B cell (primary cell): ENCODE data around the gene HSP90B1.

Source experiments
- EZH2 ChIP-seq: IDR thresholded peaks from 2 replicates; pipeline ENCODE4 v1.6.1; 2012; ENCODE audit warnings: borderline replicate concordance, low read depth, mild to moderate bottlenecking, moderate library complexity, low read length; ENCODE audit not compliant: insufficient read depth, poor library complexity, severe bottlenecking
- TF ChIP-seq, protein P1 (sequence below): fragments of 200-600 bp; IDR thresholded peaks from one replicate; pipeline ENCODE4 v1.8.0; 2022; ENCODE audit warnings: antibody characterized with exemption, mild to moderate bottlenecking

DNA sequence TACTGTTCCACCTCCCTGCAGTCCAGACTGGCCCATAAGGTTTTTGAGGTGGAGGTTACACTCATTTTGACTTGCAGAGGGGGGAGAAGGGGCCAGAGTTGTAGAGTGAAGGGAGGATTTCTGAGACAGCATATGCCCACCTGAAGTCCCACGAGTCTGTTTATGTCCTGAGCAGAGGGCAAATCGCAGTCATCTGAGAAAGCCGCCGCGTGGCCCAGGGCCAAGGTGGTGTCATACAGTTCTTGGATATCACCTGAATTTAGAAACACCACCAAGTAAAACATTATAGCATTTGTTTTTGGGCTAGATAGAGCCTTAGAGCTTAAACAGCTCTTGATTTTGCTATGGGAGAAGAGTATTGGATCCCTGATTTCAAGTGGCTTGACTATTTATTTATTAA is 66.4 kb downstream of the HSP90B1 start:
- no peak for TF ChIP-seq EZH2
- TF ChIP-seq, protein P1, sequence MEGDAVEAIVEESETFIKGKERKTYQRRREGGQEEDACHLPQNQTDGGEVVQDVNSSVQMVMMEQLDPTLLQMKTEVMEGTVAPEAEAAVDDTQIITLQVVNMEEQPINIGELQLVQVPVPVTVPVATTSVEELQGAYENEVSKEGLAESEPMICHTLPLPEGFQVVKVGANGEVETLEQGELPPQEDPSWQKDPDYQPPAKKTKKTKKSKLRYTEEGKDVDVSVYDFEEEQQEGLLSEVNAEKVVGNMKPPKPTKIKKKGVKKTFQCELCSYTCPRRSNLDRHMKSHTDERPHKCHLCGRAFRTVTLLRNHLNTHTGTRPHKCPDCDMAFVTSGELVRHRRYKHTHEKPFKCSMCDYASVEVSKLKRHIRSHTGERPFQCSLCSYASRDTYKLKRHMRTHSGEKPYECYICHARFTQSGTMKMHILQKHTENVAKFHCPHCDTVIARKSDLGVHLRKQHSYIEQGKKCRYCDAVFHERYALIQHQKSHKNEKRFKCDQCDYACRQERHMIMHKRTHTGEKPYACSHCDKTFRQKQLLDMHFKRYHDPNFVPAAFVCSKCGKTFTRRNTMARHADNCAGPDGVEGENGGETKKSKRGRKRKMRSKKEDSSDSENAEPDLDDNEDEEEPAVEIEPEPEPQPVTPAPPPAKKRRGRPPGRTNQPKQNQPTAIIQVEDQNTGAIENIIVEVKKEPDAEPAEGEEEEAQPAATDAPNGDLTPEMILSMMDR, result no peak
